ENCODE results near the gene CYTH3. TPM values are rescaled to one million over a fixed set of nuclear protein-coding genes. Genes with fewer than 3 reads are reported as not detected.

CYTH3 gene
- total and polyA plus RNA-seq, 2 experiments from 2014 or later, result 11.9 to 15.7 TPM

GRCh38 chr7:6164010-6164409 lies 108.4 kb downstream of the CYTH3 start:
- Histone ChIP-seq H3K4me2 (no peak overlapping the region), H3K27me3 (no peaks in the 10 kb centered on the region), H3K9me3 (ENCODE audit: low read depth) (no peaks in the 10 kb centered on the region), H2AFZ (no peak overlapping the region), H3K9me2 (replicated peaks; ENCODE audit: insufficient read depth) (no peaks in the 10 kb centered on the region), H4K20me1 (ENCODE audit: insufficient read depth, poor library complexity, severe bottlenecking) (no peaks in the 10 kb centered on the region), H3K4me3 (no peak overlapping the region), H3K27ac (no peak overlapping the region), H3K36me3 (replicated peaks; ENCODE audit: insufficient read depth, low read depth) (no peaks in the 10 kb centered on the region), H3K79me2 (no peaks in the 10 kb centered on the region), H3K4me1 (ENCODE audit: insufficient read depth) (no peaks in the 10 kb centered on the region)
- 94% methylated on average over 5 of the region's 7 CpGs for WGBS (ENCODE audit: low lambda C conversion rate, missing lambda C conversion rate)
- DNase-seq (ENCODE audit: low spot score), result no peak
- TF ChIP-seq EZH2phosphoT487 (IDR thresholded peaks at IDR 0.05; ENCODE audit: low read depth, severe bottlenecking, unreplicated experiment) (no peak), EZH2 (IDR thresholded peaks at IDR 0.05; ENCODE audit: borderline replicate concordance) (no peak)
- TF ChIP-seq, protein P1, sequence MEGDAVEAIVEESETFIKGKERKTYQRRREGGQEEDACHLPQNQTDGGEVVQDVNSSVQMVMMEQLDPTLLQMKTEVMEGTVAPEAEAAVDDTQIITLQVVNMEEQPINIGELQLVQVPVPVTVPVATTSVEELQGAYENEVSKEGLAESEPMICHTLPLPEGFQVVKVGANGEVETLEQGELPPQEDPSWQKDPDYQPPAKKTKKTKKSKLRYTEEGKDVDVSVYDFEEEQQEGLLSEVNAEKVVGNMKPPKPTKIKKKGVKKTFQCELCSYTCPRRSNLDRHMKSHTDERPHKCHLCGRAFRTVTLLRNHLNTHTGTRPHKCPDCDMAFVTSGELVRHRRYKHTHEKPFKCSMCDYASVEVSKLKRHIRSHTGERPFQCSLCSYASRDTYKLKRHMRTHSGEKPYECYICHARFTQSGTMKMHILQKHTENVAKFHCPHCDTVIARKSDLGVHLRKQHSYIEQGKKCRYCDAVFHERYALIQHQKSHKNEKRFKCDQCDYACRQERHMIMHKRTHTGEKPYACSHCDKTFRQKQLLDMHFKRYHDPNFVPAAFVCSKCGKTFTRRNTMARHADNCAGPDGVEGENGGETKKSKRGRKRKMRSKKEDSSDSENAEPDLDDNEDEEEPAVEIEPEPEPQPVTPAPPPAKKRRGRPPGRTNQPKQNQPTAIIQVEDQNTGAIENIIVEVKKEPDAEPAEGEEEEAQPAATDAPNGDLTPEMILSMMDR (IDR thresholded peaks at IDR 0.05; ENCODE audit: poor library complexity), result no peak

DNA sequence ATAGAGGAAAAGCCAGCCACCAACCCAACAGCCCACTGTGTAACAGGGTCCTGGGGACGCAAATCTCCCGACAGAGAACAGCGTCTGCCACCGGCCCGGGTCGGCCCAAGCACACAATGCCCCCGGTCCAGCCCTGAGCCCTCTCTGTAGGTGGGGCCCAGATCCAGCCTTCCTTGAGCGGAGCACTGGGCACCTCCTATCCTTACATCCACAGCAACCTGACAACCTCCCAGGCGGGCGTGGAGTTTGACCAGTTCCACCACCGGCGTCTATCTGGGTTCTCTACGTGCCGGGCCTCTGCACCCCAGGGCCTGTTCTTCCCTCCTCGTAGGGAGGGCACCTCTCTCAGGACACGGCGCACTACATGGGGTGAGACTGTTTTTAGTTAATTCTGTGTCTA lies 109.0 kb downstream of the CYTH3 start:
- H3K79me2 ChIP-seq, result no peaks in the 10 kb centered on the region
- no peaks in the 10 kb centered on the region for H3K9me3 ChIP-seq (ENCODE audit: low read depth)
- no peak for DNase-seq (ENCODE audit: low spot score)
- no peaks in the 10 kb centered on the region for H4K20me1 ChIP-seq (ENCODE audit: insufficient read depth, poor library complexity, severe bottlenecking)
- H3K27ac ChIP-seq, result no peak overlapping the region
- no peak overlapping the region for H3K4me3 ChIP-seq
- no peaks in the 10 kb centered on the region for H3K9me2 ChIP-seq (replicated peaks; ENCODE audit: insufficient read depth)
- H3K4me2 ChIP-seq, result no peak overlapping the region
- no peaks in the 10 kb centered on the region for H3K27me3 ChIP-seq
- no peaks in the 10 kb centered on the region for H3K4me1 ChIP-seq (ENCODE audit: insufficient read depth)
- 94% methylated on average over 17 of the region's 17 CpGs for WGBS (ENCODE audit: low lambda C conversion rate, missing lambda C conversion rate)
- no peaks in the 10 kb centered on the region for H3K36me3 ChIP-seq (replicated peaks; ENCODE audit: insufficient read depth, low read depth)
- no peak for TF ChIP-seq EZH2phosphoT487 (IDR thresholded peaks at IDR 0.05; ENCODE audit: low read depth, severe bottlenecking, unreplicated experiment)
- TF ChIP-seq, protein P1 (IDR thresholded peaks at IDR 0.05; ENCODE audit: poor library complexity), result no peak
- no peak for TF ChIP-seq EZH2 (IDR thresholded peaks at IDR 0.05; ENCODE audit: borderline replicate concordance)
- H2AFZ ChIP-seq, result no peak overlapping the region

- H3K36me3 ChIP-seq (replicated peaks; ENCODE audit: insufficient read depth, low read depth), result no peaks in the 10 kb centered on the region
- no peak overlapping the region for H3K4me2 ChIP-seq
- TF ChIP-seq EZH2 (IDR thresholded peaks at IDR 0.05; ENCODE audit: borderline replicate concordance), result no peak
- TF ChIP-seq, protein P1 (IDR thresholded peaks at IDR 0.05; ENCODE audit: poor library complexity), result no peak
- TF ChIP-seq EZH2phosphoT487 (IDR thresholded peaks at IDR 0.05; ENCODE audit: low read depth, severe bottlenecking, unreplicated experiment), result no peak
- no peaks in the 10 kb centered on the region for H4K20me1 ChIP-seq (ENCODE audit: insufficient read depth, poor library complexity, severe bottlenecking)
- H3K4me1 ChIP-seq (ENCODE audit: insufficient read depth), result no peaks in the 10 kb centered on the region
- H3K9me3 ChIP-seq (ENCODE audit: low read depth), result no peaks in the 10 kb centered on the region
- no peaks in the 10 kb centered on the region for H3K27me3 ChIP-seq
- no peak overlapping the region for H2AFZ ChIP-seq
- 99% methylated on average over 18 of the region's 18 CpGs for WGBS (ENCODE audit: low lambda C conversion rate, missing lambda C conversion rate)
- no peak overlapping the region for H3K27ac ChIP-seq
- H3K4me3 ChIP-seq, result no peak overlapping the region
- no peak for DNase-seq (ENCODE audit: low spot score)
- H3K79me2 ChIP-seq, result no peaks in the 10 kb centered on the region
- H3K9me2 ChIP-seq (replicated peaks; ENCODE audit: insufficient read depth), result no peaks in the 10 kb centered on the region
These were observed 109.6 kb downstream of the CYTH3 start for GRCh38 chr7:6162650-6163366.

Measured in hepatocyte (in vitro differentiated cells).